IPS-20b (cell line): ENCODE measurements around the gene KCNH8.

Experiments used
- H3K27ac ChIP-seq: one replicate; pipeline ENCODE4 v1.5.1; 2013; ENCODE audit warnings: low read length
- H3K27me3 ChIP-seq: 2 replicates; pipeline ENCODE4 v1.6.1; 2013; ENCODE audit warnings: mild to moderate bottlenecking, low read length, inconsistent platforms; ENCODE audit not compliant: insufficient read depth
- H3K36me3 ChIP-seq: 2 replicates; pipeline ENCODE4 v1.6.1; 2013; ENCODE audit warnings: low read depth, mild to moderate bottlenecking, inconsistent platforms, low read length, moderate library complexity; ENCODE audit not compliant: insufficient read depth
- H3K4me1 ChIP-seq: 2 replicates; pipeline ENCODE4 v1.6.1; 2013; ENCODE audit warnings: mild to moderate bottlenecking, control low read depth, inconsistent platforms, low read length, moderate library complexity; ENCODE audit not compliant: insufficient read depth
- H3K4me3 ChIP-seq: 2 replicates; pipeline ENCODE4 v1.5.1; 2013; ENCODE audit warnings: mild to moderate bottlenecking, low read length, inconsistent platforms
- H3K9ac ChIP-seq: 2 replicates; pipeline ENCODE4 v1.6.1; 2013; ENCODE audit warnings: low read depth, mild to moderate bottlenecking, inconsistent platforms, low read length, moderate library complexity
- H3K9me3 ChIP-seq: 2 replicates; pipeline ENCODE4 v1.6.1; 2013; ENCODE audit warnings: mild to moderate bottlenecking, low read depth, low read length, inconsistent platforms; ENCODE audit not compliant: insufficient read depth

The KCNH8 gene

DNA sequence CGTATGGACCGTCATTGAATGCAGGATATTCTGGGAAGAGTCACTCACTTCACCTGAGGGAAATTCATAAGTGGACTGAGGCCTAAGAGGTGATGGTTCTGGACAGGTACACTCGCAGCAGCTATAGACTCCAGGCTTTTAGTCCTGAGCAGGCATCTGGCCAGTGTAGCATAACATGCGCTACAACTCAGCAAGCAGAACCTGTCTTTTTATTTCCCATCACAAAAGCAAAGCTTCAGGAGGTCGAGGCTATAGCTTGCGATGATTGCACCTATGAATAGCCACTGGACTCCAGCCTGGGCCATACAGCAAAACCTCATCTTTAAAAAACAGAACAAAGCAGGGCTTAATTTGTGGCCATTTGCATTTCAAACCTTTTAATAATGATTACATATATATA is 185.8 kb downstream of the KCNH8 start:
- no peaks in the 10 kb centered on the region for H3K27me3 ChIP-seq
- no peak overlapping the region for H3K4me3 ChIP-seq
- no peak overlapping the region for H3K9ac ChIP-seq
- no peak overlapping the region for H3K27ac ChIP-seq
- peaks cover 4% of the 10 kb centered on the region; the same call in 1 of the 2 replicates for H3K4me1 ChIP-seq
- no peaks in the 10 kb centered on the region for H3K9me3 ChIP-seq
- no peaks in the 10 kb centered on the region for H3K36me3 ChIP-seq

DNA sequence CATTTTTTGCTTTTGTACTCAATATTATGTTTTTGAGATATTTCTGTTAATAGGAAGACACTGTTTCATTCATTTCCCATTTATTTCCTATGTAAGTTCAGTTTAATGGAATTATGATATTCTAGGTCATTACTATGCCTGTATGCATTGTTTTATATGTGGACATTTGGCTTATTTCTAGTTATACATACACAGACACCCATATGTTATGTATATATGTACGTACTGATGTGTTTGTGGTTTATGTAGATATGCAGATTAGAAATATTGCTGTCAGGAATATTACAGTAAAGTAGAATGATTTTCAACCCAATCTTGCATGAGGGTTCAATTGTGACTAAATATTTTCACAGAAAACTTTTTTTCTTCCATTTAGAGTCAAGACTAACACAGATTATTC is 190.5 kb downstream of the KCNH8 start:
- H3K4me3 ChIP-seq, result no peak overlapping the region
- no peaks in the 10 kb centered on the region for H3K9me3 ChIP-seq
- peaks cover 4% of the 10 kb centered on the region; the same call in 1 of the 2 replicates for H3K4me1 ChIP-seq
- H3K27ac ChIP-seq, result no peak overlapping the region
- no peaks in the 10 kb centered on the region for H3K36me3 ChIP-seq
- H3K9ac ChIP-seq, result no peak overlapping the region
- H3K27me3 ChIP-seq, result no peaks in the 10 kb centered on the region

DNA sequence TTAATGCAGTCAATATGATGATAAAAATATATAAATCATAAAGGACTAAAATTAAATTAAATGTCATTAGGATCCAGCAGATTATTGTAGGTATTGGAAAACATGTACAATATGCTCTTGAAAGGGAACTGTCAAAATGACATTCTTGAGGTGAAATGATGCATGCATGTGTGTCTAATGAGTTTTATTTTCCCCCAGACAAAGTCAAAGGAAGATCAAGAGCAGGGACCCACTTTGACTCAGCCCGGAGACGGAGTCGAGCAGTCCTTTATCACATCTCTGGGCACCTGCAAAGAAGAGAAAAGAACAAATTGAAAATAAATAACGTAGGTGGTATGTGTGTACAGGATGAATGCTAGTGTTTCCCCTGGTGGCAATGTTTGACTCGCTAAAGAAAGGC is 194.1 kb downstream of the KCNH8 start:
- Histone ChIP-seq H3K4me1 (peaks cover 7% of the 10 kb centered on the region; the same call in 1 of the 2 replicates), H3K27me3 (no peaks in the 10 kb centered on the region), H3K36me3 (no peaks in the 10 kb centered on the region), H3K4me3 (no peak overlapping the region), H3K9me3 (no peaks in the 10 kb centered on the region), H3K27ac (no peak overlapping the region), H3K9ac (no peak overlapping the region)

DNA sequence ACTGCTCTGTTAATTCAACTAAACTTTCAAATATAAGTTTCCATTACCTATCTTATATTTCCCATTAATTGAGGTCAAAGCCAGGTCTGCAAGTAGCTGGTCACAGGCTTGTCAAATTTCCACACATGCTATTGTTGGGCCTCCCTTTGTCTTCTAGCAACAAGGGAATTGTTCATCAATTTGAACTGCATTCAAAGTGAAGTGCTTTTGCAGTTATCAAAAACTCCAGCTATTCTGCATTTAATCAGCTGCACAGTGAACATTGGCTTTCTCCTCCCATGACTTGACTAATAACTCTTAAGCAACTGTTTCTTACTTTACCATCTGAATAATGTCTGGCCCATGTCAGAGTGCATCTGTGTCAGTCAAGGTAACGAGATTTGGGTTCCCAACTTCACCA is 198.4 kb downstream of the KCNH8 start:
- H3K9me3 ChIP-seq, result peaks cover 5% of the 10 kb centered on the region; the same call in 1 of the 2 replicates
- no peak overlapping the region for H3K9ac ChIP-seq
- H3K27me3 ChIP-seq, result no peaks in the 10 kb centered on the region
- no peak overlapping the region for H3K4me3 ChIP-seq
- no peaks in the 10 kb centered on the region for H3K36me3 ChIP-seq
- peaks cover 19% of the 10 kb centered on the region for H3K4me1 ChIP-seq
- no peak overlapping the region for H3K27ac ChIP-seq

DNA sequence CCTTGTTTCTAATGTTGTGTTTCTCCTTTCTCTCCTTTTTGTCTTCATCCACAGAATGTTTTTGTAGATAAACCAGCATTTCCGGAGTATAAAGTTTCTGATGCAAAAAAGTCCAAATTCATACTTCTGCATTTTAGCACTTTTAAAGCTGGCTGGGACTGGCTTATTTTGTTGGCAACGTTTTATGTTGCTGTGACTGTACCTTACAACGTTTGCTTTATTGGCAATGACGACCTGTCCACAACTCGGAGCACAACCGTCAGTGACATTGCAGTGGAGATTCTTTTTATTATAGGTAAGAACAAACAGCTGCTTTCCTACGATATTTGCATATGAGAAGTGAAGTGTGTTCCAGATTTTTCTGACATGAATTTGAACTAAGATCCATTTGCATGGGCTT is 199.4 kb downstream of the KCNH8 start:
- no peak overlapping the region for H3K4me3 ChIP-seq
- peaks cover 5% of the 10 kb centered on the region; the same call in 1 of the 2 replicates for H3K9me3 ChIP-seq
- H3K27ac ChIP-seq, result no peak overlapping the region
- no peak overlapping the region for H3K9ac ChIP-seq
- no peaks in the 10 kb centered on the region for H3K36me3 ChIP-seq
- peaks cover 19% of the 10 kb centered on the region for H3K4me1 ChIP-seq
- H3K27me3 ChIP-seq, result no peaks in the 10 kb centered on the region

DNA sequence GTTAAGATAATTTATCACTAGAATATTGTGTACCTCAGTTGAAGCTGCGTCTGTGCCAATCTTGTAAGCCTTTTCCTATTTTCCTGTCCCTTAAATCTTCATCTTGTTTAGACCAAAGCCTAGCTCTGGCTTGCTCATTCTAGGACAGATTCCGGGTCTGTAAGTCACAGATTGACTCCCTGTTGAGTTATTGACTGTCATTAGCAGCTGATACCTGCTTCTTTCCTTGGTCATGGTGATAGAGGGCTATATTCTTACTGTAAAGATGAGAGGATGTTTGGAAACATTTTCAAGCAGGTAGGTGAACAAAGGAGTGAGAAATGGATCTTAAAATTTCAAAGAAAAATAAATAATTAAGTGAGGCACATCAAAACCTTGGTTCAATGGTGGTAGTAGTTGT is 200.2 kb downstream of the KCNH8 start:
- no peaks in the 10 kb centered on the region for H3K36me3 ChIP-seq
- peaks cover 5% of the 10 kb centered on the region; the same call in 1 of the 2 replicates for H3K9me3 ChIP-seq
- H3K9ac ChIP-seq, result no peak overlapping the region
- H3K4me1 ChIP-seq, result peaks cover 19% of the 10 kb centered on the region
- no peak overlapping the region for H3K4me3 ChIP-seq
- H3K27ac ChIP-seq, result no peak overlapping the region
- no peaks in the 10 kb centered on the region for H3K27me3 ChIP-seq

DNA sequence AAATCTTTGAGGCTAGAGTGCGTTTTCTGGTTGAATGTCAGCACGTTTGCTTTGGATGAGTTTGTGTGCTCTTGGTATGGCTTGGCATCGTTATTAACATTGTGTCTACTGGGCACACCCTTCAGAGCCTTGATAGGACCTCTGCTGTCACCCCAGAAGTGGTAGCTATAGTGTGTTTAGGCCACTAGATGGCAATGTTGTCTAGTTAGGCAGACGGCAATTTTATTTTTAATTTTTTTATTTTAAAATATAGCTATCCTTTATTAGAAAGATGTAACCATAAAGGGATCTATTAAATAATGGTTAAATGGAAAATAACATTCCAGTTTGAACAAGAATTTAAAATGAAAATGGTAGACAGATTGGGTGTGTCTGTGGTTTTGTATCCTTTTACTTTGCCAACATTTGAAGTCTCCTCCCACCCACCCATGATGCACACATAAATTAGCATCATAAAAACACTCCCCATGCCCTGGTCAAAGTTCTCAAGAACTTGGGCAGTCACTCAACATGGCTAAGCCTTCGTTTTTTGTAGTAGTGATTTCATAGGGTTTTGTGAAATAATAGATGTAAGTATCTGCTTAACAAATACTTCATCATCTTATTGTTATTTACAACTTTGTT is 200.7 kb downstream of the KCNH8 start:
- Histone ChIP-seq H3K9ac (no peak overlapping the region), H3K36me3 (no peaks in the 10 kb centered on the region), H3K27me3 (no peaks in the 10 kb centered on the region), H3K4me1 (peaks cover 19% of the 10 kb centered on the region), H3K27ac (no peak overlapping the region), H3K4me3 (no peak overlapping the region), H3K9me3 (peaks cover 5% of the 10 kb centered on the region; the same call in 1 of the 2 replicates)

DNA sequence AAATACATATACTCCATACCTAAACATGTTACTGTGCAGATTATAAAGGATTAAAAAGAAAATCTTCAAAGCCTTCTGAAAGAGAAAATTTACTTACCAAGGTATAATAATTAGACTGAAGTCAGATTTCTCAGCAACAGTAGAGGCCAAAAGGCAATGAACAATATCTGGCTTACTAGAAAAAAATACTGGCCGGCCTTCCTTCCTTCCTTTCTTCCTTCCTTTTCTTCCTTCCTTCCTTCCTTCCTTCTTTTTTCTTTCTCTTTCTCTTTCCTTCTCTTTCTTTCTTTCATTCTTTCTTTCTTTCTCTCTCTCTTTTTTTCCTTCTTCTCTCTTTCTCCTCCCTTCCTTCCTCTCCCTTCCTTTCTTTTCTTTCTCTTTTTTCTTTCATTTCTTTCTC is 209.6 kb downstream of the KCNH8 start:
- Histone ChIP-seq H3K9ac (no peak overlapping the region), H3K36me3 (no peaks in the 10 kb centered on the region), H3K4me3 (no peak overlapping the region), H3K27ac (no peak overlapping the region), H3K9me3 (no peaks in the 10 kb centered on the region), H3K27me3 (no peaks in the 10 kb centered on the region), H3K4me1 (no peaks in the 10 kb centered on the region)

DNA sequence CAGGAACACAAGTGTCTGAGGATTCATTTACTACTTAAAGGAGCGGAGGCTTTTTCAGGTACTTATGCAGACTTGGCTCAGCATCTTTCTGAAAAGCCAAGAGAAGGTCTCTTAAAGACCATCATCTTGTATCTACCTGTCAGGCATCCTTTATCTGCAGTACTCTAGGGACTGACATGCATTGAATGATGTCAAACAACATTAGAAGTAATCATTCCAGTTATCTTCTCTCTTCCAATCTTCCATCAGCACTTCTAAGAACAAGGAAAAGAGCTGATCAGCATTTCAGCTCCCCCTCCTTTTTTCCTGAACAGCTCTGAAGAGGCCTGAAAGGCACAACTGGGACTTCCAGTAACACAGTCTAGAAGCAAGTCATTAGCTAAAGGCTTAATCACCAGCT is 214.8 kb downstream of the KCNH8 start:
- Histone ChIP-seq H3K4me3 (no peak overlapping the region), H3K4me1 (no peaks in the 10 kb centered on the region)

DNA sequence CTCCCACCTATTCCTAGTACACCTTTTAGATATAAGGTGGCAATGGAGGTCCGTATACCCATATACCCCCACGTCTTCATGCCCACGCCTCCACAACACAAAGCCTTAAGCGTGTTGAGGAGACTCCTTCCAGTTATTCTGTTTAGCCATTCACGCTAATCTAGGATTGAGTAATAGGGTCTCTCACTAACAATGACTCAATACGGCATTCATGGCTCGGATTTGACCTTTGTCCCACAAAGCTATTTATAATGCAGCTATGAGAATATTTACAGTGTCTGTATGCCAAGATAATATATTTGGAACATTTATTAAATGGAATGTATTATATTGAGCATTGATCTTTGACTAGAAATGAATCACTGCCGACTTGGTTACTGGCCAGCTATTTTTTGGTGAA is 215.8 kb downstream of the KCNH8 start:
- H3K9me3 ChIP-seq, result no peaks in the 10 kb centered on the region
- H3K4me3 ChIP-seq, result no peak overlapping the region
- no peak overlapping the region for H3K27ac ChIP-seq
- no peak overlapping the region for H3K9ac ChIP-seq
- no peaks in the 10 kb centered on the region for H3K36me3 ChIP-seq
- no peaks in the 10 kb centered on the region for H3K27me3 ChIP-seq
- H3K4me1 ChIP-seq, result no peaks in the 10 kb centered on the region

More for the DNA sequence above, 214.8 kb downstream of the KCNH8 start:
- Histone ChIP-seq H3K9me3 (no peaks in the 10 kb centered on the region), H3K36me3 (no peaks in the 10 kb centered on the region), H3K27me3 (no peaks in the 10 kb centered on the region), H3K9ac (no peak overlapping the region), H3K27ac (no peak overlapping the region)

DNA sequence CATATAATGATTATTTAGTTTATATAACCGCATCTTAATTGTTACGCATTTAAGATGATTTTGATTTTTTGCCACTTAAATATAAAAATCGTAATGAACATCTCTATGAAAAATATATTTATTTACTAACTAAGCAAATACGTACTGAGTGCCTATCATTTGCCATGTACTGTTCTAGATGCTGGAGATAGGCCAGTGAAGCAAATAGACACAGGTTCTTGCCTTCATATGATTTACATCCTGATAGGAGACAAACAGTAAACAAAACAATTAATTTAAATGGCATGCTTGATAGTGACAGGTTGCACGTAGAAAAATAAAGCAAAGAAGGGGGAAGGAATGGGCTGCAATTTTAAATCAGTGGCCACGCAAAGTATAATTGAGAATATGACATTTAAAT is 217.2 kb downstream of the KCNH8 start:
- H3K4me1 ChIP-seq, result no peaks in the 10 kb centered on the region
- no peaks in the 10 kb centered on the region for H3K27me3 ChIP-seq
- no peak overlapping the region for H3K9ac ChIP-seq
- H3K27ac ChIP-seq, result no peak overlapping the region
- H3K4me3 ChIP-seq, result no peak overlapping the region
- no peaks in the 10 kb centered on the region for H3K36me3 ChIP-seq
- H3K9me3 ChIP-seq, result no peaks in the 10 kb centered on the region

DNA sequence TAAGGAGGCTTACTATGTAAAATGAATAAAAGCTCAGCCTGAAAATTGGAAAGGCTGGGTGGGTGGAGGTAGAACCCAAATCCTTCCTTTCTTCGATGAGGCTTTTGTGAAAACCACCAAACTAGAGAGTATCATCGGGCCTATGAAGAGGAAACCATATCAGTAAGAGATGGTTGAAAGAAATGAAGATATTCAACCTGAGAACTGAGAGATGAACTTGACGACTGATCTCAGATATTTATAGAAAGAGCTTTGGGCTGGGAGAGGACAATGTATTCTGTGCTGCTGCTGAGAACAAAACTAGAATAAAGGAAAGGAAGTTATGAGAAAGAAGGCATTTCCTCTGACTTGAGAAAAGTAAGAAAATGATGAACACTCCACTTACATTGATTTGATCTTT is 236.6 kb downstream of the KCNH8 start:
- Histone ChIP-seq H3K27me3 (no peaks in the 10 kb centered on the region), H3K9me3 (no peaks in the 10 kb centered on the region), H3K9ac (no peak overlapping the region), H3K36me3 (no peaks in the 10 kb centered on the region), H3K4me1 (no peaks in the 10 kb centered on the region), H3K4me3 (no peak overlapping the region), H3K27ac (no peak overlapping the region)
